HG03064 (cell line): ENCODE data around the gene NXNL2.

Experiments
- ATAC-seq: cut with Tn5 transposase; IDR thresholded peaks from one replicate; pipeline ENCODE4 v1.9.1; 2021; ENCODE audit warnings: low read depth; ENCODE audit not compliant: unreplicated experiment

The NXNL2 gene

GRCh38 chr9:88534456-88535225 is at the start of gene NXNL2:
TSS of gene NXNL2 (plus strand) at chr9:88535178. CDS start at chr9:88535435, 257 bp downstream.
- ATAC-seq = no peak

DNA sequence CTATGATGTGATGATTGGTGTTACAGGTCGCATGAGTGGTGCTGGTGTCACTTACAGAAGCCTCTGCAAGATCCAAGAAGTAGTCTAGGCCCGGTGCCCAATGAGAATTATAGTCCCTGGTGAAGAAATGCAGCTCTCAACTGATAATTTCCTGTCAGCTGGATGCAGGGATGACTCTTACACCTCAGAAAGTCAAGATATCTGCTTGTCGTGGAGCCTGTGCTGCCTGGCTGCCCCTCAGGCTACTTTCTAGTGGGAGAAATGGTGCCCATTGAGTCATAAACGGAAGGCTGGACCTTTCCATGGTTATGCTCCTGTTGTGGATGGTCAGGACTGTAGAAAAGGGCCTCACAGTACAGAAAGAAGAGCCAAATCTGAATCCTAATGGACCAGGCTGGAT is 46.8 kb upstream of the NXNL2 start:
- ATAC-seq = no peak

DNA sequence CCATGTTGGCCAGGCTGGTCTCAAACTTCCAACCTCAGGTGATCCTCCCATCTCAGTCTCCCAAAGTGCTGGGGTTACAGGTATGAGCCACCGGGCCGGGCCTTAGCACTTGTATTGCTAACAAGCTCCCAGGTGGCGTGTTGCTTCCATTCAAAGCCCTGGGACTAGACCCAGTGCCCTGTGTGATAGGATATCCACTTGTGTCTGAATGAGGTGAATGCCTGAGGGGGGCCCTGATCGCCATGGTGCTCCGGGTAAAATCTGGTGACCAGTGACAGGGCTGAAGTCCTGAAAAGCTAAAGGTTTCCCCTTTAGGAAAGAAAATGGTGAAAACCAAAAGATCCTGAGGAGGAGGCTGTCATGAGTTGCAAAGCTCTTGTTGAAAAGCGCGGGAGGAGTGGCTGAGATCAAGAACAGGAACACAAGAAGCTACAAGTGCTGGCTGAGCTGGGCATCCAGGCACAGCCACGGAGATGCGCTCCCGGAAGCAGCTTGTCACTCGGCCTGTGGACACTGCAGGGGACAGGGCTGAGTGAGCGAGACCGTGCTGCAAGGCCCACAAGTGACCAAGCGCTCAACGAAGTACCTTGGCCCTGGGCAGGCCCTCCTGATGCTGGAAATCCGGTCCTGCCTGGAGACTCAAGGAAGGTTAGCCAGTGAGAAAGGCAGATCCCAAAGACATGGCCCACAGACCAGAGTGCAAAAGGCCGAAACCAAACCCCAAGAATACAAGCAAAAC is 39.8 kb upstream of the NXNL2 start:
- ATAC-seq = no peak

GRCh38 chr9:88497224-88497623 is 37.8 kb upstream of the NXNL2 start:
- ATAC-seq = no peak

DNA sequence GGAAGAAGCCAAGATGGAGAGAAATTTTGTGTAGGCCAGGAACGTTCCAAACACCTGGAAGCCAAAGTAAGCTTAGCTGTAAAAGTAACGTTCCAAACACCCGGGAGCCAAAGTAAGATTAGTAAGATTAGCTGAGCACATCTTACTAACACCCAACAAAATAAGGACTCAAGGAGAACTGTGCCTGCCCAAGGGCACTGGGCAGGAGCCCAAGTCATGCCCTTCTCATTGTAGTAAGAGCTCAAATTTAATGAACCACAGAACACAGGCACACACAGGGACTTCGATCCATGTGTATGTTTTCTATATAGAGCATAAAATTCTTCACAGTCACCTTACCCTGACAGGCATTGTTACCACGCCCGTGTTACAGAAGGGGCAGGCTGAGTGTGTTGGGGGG is 36.1 kb upstream of the NXNL2 start:
- ATAC-seq = no peak

DNA sequence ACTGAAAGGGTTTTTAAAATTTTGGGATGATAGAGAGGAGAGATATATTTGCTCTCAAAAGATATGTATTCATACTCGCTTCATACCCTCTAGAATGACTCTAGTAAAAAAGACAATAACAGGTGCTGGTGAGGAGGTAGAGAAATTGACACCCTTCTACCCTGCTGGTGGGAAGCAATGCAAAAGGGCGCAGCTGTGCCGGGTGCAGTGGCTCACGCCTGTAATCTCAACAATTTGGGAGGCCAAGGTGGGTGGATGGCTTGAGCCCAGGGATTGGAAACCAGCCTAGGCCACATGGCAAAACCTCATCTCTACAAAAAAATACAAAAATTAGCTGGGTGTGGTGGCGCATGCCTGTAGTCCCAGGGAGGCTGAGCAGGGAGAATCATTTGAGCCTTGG is 33.9 kb upstream of the NXNL2 start:
- ATAC-seq = no peak

DNA sequence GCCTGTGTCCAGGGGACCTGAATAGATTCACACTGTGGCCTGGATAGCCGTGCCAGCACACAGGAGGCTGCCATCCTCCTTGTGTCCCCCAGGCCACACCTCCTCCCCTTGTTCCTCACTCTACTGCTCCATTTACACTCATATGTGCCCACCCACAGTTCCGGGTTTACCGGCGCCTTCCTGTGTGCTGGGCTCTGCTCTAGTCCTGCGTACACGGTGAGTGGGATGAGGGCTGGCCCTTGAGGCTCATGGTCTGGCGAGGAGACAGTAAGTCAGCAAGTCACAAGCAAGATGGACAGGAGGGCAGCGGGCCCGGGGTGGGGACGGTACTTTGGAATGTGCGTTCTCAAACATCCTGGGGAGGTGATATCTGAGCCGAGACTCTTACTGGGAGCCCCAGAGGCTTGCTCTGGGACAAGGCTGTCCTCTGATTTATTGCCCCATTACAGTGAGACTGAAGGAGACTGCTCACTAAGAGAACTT is 32.4 kb upstream of the NXNL2 start:
- ATAC-seq = no peak

- no peak for ATAC-seq
These were observed 31.7 kb upstream of the NXNL2 start for GRCh38 chr9:88503081-88503844.

DNA sequence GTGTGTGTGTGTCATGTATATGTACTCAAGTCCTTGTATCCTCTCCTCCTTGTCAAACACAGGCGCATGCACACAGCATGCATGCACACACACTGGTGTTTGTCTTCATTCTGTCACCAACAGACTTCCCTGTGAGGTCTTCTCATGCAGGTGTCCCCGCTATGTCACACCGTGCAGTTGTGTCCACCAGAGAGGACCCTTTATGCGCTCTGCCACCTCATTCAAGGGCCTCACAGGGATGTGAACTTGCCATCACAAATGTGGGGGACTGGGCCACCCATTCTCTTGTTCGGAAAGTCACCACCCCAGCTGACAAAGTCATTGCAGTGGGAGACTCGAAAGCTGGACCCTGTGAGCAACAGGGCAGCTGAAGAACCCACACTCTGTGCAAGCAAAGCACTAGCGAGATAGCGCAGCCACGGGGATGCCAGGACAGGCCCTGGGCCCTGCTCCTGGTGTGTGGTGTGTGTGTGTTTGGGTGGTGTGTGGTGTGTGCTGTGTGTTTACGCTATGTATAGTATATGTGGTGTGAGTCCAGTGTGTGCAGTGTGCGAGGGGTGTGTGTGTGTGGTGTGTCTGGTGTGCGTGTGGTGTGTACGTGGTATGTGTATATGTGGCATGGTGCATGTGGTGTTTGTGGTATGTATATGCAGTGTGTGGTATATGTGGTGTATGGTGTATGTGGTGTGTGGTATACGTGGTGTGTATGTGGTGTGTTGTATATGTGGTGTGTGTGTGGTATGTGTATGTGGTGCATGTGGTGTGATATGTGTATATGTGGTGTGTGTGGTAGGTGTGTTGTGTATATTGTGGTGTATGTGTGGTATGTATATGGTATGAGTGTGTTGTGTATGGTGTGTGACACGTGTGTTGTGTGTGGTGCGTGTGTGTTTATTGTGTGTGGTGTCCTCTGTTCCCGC is 30.9 kb upstream of the NXNL2 start:
- ATAC-seq = no peak

GRCh38 chr9:88508326-88508725 is 26.7 kb upstream of the NXNL2 start:
- no peak for ATAC-seq

- ATAC-seq = no peak
These were observed 23.1 kb upstream of the NXNL2 start for GRCh38 chr9:88511906-88512305.

- no peak for ATAC-seq
These were observed 20.7 kb upstream of the NXNL2 start for GRCh38 chr9:88514247-88514646.

- no peak for ATAC-seq
These were observed 13.7 kb upstream of the NXNL2 start for GRCh38 chr9:88521308-88521707.

- ATAC-seq = no peak
These were observed 12.6 kb upstream of the NXNL2 start for GRCh38 chr9:88522360-88522759.

DNA sequence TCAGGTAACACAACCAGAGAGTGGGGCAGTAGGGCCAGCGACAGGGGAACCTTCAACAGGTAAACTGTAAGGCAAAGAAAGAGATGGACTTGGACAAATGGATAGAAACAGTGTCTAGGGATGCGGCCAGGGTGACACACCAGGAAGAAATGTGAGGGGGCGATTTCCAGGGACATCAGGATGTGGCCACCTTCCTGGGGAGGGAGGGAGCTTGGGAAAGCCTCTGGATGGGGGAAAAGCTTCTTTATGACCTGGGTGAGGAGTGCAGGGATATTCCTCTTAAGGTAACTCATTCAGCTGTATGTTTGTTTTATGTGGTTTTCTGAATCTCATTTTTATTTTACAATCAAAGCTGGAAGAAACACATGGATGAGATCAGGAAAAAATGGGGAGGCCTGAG is 11.9 kb upstream of the NXNL2 start:
- ATAC-seq = no peak

DNA sequence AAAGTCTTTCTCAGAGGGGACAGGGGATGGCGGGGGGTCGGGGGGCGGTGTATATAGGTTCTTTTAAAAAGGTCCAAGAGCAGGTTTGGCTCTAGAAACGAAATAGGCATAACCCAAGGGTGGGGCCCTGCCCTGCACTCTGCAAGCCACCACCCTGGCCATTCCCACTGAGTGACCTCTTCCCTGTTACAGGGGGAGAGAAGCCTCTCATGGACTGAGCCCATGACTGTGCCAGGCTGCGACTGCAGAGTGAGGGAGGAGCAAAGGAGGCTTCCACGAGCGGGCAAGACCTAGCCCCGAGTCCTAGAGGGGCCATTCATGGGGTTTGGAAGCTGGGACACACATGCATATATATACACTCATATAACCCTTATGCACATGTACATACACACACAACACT is 10.1 kb upstream of the NXNL2 start:
- ATAC-seq = no peak

- ATAC-seq = no peak
These were observed 7.4 kb upstream of the NXNL2 start for GRCh38 chr9:88527618-88528017.

DNA sequence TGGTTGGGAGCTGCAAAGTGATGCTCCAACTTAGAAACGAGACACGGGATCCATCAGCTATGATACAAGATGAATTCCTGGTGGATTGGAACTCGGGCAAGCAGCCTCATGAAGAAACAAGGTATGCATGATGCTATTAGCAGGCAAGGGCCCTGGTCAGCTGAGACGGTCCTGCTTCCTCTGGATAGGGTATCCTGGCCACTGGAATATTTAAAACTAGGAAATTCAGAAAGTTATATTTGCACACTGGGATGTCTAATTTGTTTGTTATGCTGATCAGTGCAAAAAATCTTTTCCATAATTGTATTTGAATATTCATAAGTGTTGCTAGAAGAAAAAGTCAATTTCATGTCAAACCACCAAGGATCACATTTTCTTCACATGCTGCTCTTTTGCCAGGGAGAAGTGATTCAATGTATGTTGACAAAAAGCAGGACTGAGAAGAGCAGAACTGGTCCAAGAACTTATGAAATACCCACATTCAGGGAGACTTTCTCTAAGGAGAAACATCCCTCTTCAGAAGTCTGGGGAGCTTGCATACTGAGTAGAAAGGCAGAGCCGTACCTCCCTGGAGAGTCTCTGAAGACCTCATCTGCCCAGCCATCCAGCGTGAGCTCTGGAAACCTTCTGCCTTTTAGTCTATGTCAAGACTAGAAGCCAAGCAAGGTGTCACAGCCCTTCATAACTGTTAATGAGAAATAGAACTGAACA is 6.7 kb upstream of the NXNL2 start:
- no peak for ATAC-seq

DNA sequence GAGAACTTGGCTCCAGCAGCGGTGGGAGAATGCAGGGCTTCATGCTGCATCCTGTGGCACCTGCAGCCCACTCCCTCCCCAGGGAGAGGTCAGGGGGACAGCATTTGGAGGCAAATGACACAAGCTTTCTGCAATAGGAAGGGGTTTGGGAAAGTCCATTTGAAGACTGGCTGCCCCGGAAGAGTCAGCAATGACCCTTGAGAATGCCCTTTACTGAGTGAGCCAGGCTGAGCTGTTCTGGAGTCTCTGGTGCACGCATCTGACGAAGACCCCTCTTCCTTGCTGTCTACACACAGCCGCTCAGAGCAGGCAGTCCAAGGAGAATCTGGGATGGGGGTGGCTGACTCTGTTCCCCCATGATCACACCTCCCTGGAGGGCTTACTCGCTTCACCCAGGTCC is 5.5 kb upstream of the NXNL2 start:
- no peak for ATAC-seq

- no peak for ATAC-seq
These were observed 4.9 kb upstream of the NXNL2 start for GRCh38 chr9:88530051-88530450.
